Measurements from ENCODE around the gene TSHZ3.

The TSHZ3 gene

DNA sequence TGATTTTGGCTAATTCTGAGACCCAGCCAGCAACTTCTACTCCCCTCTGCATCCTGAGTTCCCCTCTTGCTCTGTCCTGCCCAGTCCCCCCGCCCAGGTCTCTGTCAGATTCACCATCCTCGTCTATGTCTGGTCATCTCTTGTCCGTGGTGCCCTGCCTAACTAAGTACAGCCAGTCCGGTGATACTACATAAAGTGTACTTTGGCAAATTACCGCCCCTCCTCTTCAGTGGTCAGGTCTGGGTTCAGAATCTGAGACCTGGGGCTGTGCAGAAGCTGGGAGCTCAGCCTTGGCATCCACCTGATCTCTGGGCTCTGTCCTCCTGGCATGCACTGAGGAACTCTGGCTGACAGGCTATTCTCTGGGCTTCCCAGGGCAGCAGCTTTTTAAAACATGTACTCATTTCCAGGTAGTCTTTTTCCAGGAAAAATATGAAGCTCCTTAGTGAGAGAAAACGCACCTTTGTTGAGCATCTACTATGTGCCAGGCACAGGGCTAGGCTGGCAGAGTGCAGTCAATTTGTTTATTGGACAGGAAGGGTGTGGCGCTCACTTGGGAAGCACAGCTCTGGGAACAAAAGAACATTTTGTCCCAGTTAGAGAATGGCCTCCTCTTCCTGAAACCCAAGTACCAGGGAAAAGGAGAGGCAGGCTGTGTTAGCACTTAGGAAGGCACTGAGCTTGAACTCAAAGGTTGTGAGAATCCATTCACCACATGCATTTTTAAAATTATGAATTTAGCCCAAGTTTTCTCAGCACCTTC lies 88.9 kb downstream of the TSHZ3 start:
- no peak for DNase-seq

DNA sequence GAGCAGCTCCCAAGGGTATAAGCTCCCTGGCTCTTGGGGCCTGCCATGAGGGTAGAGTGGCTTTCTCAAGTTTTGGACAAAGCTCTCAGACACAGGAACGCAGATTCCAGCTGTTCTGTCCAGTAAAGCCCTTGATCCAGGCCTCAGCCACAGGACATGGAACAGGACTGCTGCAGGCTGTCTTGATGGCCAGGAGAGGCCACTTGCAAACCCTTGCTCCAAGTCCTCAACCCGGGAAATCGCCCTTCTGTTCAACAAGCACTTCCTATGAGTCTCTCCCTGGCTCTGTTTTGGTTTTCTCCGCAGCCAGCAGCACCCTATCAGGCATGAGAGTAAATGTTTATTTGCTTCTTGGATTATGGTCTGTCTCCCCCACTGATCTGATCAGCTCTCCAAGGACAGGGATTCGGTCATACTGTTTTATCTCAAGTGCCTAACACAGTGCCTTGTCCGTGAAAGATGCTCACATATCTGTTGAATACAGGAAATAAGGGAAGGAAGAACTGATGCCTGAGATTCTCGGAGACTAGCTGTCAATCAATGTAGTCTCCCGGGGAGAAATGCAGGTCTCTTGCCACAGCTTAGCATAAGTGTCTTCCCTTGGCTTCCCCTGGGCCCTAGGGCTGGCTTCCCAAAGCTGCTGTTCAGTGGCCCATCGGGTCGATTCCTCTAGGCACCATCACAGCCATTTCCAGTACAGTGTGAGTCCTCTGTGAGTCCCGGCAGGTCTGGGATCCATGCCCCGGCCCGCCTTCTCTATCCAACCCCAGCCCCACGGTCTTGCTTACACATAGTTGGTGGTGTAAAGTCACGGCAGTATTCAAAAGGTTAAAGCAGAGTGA lies 90.8 kb downstream of the TSHZ3 start:
- DNase-seq: no peak

- DNase-seq: no peak
These were observed 91.7 kb downstream of the TSHZ3 start for GRCh38 chr19:31257426-31258130.

- no peak for DNase-seq
These were observed 92.2 kb downstream of the TSHZ3 start for GRCh38 chr19:31257025-31257424.

DNA sequence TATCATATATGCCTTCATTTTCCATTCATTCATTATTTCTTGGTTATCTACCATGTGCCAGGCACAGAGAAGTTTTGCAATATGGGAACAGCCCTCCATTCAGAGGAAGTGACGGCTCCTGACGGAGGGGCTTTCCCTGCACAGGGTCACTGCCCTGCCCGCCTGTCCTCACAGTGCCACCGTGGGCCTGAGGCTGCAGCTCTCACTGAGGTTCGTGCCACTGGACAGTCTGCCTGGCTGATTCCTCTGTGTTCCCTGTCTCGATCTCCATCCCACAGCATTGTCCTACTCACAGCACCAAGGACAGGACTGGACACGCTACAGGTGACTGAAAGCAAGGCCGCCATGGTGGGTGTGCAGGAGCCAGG lies 92.7 kb downstream of the TSHZ3 start:
- no peak for DNase-seq

- DNase-seq: no peak
These were observed 93.2 kb downstream of the TSHZ3 start for GRCh38 chr19:31255831-31256592.

GRCh38 chr19:31255174-31255799 lies 93.9 kb downstream of the TSHZ3 start:
- no peak for DNase-seq

GRCh38 chr19:31254611-31255010 lies 94.6 kb downstream of the TSHZ3 start:
- no peak for DNase-seq

- peak; percentile 7 for DNase-seq
These were observed 95.1 kb downstream of the TSHZ3 start for GRCh38 chr19:31254180-31254551.

- no peak for DNase-seq
These were observed 95.6 kb downstream of the TSHZ3 start for GRCh38 chr19:31253526-31254179.

DNA sequence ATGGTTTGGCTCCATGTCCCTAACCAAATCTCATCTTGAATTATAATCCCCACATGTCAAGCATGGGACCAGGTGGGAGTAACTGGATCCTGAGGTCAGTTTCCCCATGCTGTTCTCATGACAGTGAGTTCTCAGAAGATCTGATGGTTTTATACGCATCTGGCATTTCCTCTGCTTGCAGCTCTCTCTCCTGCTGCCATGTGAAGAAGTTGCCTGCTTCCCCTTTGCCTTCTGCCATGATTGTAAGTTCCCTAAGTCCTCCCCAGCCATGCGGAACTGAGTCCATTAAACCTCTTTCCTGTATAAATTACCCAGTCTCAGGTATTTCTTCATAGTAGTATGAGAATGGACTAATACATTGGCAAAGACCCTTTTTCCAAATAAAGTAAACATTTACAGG lies 96.8 kb downstream of the TSHZ3 start:
- no peak for DNase-seq

DNA sequence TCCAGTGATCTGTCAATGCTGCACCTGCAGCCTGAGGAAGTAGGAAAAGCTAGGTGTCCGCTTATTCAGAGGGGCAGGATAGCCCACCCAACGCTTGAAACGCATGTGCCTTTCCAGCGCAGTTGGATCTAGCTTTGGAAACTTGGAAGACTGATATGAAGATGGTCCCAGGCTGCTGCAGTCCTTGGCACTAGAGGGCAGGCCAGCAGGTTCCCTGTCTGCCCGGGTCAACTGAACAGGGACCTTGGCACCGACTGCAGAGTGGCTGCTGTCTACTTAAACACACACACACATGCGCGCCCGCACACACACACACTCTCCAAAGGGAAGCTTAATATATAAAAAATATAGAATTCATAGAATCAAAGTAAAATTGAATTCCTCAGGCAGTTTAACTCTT lies 100.0 kb downstream of the TSHZ3 start:
- no peak for DNase-seq

DNA sequence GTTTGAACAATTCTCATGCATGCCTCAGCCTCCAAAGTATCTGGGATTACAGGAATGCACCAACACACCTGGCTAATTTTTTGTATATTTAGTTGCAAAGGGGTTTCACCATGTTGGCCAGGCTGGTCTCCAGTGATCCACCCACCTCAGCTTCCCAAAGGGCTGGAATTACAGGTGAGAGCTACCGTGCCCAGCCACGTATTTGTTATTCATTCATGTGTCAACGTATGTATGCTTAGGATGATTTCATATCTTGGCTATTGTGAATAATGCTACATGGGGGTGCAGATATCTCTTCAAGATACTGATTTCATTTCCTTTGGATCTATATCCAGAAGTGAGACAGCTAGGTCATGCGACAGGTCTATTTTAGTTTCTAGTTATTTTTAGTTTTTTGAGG lies 113.4 kb downstream of the TSHZ3 start:
- DNase-seq: no peak

DNA sequence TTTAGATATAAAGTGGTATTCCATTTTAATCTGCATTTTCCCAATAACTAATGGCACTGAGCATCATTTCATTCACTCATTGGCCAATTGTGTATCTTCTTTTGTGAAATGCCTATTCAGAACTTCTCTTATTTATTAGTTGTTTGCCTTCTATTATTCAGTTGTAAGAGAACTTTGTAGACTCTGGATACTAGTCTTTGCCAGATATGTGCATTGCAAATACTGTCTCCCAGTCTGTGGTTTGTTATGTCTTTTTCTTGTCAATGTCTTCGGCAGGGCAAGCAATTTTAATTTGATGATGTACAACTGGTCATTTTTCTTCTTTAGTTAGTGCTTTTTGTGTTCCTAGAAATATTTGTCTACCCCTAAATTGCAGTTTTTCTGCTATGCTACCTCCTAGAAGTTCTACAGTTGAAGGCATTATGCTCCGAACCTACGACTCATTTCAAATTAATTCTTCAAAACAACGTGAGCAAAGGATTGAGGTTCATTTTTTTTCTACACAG lies 115.9 kb downstream of the TSHZ3 start:
- peak; percentile 51 for DNase-seq

GRCh38 chr19:31232871-31233270 lies 116.4 kb downstream of the TSHZ3 start:
- DNase-seq: peak; percentile 97

DNA sequence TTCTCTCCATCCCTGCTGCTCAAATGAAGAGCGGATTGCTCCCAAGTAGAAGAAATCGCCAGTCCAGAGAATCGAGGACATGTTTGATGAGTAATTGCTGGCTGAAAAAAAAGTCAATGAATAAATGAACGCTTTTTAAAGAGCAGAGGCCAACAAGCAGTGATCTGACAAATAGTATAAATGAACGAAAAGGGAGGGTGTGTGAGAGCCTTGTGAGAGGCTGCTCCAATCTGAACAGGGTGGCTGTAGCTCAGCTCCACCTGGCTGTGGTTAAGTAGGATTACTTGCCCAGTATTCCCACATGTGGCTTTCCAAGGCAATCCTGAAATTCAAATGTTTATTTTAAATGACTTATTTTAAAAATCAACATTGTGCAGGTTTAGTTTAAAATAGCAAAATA lies 117.1 kb downstream of the TSHZ3 start:
- DNase-seq: peak; percentile 55

DNA sequence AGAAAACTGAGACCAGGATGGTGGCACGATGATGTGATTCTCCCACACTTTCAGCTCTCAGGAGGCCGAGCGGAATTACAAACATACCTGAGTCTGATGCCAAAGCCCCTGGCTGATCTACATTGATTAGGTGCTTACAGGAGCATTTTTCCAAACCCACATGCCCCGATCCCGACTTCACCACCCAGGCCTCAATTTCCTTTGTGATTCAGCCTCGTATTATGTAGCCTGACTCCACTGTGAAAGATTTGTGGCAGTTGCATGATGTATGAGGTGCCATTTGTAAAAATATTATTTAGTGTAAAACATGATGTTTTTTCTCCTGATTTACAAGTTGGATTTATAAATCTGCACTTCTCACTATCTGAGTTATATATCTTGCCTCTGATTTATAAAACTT lies 118.0 kb downstream of the TSHZ3 start:
- peak; percentile 86 for DNase-seq

GRCh38 chr19:31226151-31226935 lies 122.9 kb downstream of the TSHZ3 start:
- DNase-seq: peak; percentile 59
